Peyer's patch (tissue), 4 donors: Measurements from ENCODE around the gene OPCML.

ENCODE experiments used
- POLR2A ChIP-seq, 2 donors: fragments of 450-650 bp; IDR thresholded peaks; one replicate each; pipeline ENCODE4 v1.5.1; 2017; ENCODE audit warnings: antibody characterized with exemption in 2 of 2, mild to moderate bottlenecking in 2 of 2, moderate library complexity in 2 of 2
- TF ChIP-seq, protein P1 (sequence below), 6 experiments: fragments of 450-650 bp in 4 of 6; fragments of 200-600 bp in 2 of 6; sonication (generic) in 1 of 6; IDR thresholded peaks; one replicate each; pipeline ENCODE4 v1.5.1; 2017 to 2019; ENCODE audit warnings: antibody characterized with exemption in 6 of 6, mild to moderate bottlenecking in 3 of 6, moderate library complexity in 1 of 6

DNA sequence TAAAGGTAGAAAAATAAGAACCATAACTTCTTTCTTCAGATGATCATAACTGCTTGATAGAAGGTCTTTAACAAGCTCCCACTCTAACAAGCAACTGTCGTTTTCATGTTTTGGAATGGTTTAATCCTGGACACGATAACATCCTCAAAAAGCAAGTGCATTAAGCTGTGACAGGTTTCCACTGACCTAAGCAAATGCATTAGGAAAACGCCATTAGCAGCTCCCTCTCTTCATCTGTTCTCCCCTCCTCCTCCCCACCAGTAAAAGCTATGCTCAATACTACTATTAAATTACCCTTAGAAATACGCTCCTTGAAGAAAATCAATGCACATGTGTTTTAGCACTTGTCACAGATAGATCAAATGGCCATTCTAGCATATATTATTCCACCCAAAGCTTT is 729.4 kb downstream of the OPCML start:
- TF ChIP-seq, protein P1, sequence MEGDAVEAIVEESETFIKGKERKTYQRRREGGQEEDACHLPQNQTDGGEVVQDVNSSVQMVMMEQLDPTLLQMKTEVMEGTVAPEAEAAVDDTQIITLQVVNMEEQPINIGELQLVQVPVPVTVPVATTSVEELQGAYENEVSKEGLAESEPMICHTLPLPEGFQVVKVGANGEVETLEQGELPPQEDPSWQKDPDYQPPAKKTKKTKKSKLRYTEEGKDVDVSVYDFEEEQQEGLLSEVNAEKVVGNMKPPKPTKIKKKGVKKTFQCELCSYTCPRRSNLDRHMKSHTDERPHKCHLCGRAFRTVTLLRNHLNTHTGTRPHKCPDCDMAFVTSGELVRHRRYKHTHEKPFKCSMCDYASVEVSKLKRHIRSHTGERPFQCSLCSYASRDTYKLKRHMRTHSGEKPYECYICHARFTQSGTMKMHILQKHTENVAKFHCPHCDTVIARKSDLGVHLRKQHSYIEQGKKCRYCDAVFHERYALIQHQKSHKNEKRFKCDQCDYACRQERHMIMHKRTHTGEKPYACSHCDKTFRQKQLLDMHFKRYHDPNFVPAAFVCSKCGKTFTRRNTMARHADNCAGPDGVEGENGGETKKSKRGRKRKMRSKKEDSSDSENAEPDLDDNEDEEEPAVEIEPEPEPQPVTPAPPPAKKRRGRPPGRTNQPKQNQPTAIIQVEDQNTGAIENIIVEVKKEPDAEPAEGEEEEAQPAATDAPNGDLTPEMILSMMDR (IDR thresholded peaks at IDR 0.05): no peak
- TF ChIP-seq POLR2A (IDR thresholded peaks at IDR 0.05): no peak
